DOHH2 (cell line): ENCODE data around the gene TSPAN32.

Experiments
- EZH2phosphoT487 ChIP-seq: fragments of 200-600 bp; sonication (generic); IDR thresholded peaks from 2 replicates; pipeline ENCODE4 v1.6.1; 2017; ENCODE audit warnings: borderline replicate concordance, mild to moderate bottlenecking, antibody characterized with exemption, low read length, moderate library complexity, mixed read lengths
- TF ChIP-seq, protein P1 (sequence below): fragments of 200-600 bp; sonication (generic); IDR thresholded peaks from one replicate; pipeline ENCODE4 v1.5.1; 2014; ENCODE audit warnings: antibody characterized with exemption, mild to moderate bottlenecking, low read depth, low read length; ENCODE audit not compliant: poor library complexity, severe bottlenecking

DNA sequence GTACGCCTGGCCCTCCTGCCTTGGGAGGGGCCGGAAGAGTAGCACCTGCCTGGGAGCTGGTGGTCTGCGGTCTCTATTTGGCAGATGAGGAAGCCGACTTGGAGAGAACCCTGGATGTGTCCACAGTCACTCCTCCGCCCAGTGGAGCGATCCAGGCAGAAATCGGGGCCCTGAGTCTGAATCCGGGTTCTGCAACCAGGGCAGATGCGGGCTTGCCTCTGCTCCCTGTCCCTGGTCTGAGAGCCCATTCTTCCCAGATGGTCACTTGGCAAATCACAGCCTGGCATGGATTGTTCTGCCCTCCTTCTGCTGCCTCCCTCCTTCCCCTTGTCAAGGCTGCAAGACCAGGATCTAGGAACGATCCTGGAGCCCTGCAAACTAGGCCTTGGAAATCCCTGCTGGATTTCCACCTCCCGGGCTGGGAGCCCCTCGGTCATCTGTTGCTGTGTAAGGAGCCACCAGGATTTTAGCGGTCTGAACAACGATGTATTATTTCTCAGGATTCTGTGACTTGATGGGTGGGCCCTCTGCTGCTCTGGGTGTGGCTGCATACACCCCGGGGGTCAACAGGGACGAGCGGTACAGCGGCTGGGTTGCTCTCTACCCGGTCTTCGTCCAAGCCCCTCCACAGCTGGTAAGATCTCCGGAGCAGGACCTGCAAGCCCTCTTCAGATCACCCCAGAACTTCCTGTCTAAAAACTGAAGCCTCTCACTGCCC is 29.4 kb upstream of the TSPAN32 start:
- TF ChIP-seq, protein P1, sequence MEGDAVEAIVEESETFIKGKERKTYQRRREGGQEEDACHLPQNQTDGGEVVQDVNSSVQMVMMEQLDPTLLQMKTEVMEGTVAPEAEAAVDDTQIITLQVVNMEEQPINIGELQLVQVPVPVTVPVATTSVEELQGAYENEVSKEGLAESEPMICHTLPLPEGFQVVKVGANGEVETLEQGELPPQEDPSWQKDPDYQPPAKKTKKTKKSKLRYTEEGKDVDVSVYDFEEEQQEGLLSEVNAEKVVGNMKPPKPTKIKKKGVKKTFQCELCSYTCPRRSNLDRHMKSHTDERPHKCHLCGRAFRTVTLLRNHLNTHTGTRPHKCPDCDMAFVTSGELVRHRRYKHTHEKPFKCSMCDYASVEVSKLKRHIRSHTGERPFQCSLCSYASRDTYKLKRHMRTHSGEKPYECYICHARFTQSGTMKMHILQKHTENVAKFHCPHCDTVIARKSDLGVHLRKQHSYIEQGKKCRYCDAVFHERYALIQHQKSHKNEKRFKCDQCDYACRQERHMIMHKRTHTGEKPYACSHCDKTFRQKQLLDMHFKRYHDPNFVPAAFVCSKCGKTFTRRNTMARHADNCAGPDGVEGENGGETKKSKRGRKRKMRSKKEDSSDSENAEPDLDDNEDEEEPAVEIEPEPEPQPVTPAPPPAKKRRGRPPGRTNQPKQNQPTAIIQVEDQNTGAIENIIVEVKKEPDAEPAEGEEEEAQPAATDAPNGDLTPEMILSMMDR: no peak
- no peak for TF ChIP-seq EZH2phosphoT487
